Glutamatergic neuron (in vitro differentiated cells): ENCODE measurements around the gene DMRTA2. TPM values are rescaled to one million over a fixed set of nuclear protein-coding genes. Genes with fewer than 3 reads are reported as not detected.

ENCODE experiments used
- DNase-seq: peaks from one replicate; pipeline ENCODE4 v3.0.0; 2022
- H3K27ac Mint-ChIP-seq: one replicate; pipeline ENCODE4 v1.8.0; 2020; ENCODE audit warnings: mild to moderate bottlenecking, mixed read lengths, inconsistent platforms; ENCODE audit not compliant: unreplicated experiment
- H3K27me3 Mint-ChIP-seq: one replicate; pipeline ENCODE4 v1.8.0; 2020; ENCODE audit warnings: mild to moderate bottlenecking, moderate library complexity, mixed read lengths, inconsistent platforms; ENCODE audit not compliant: unreplicated experiment
- H3K36me3 Mint-ChIP-seq: one replicate; pipeline ENCODE4 v1.8.0; 2020; ENCODE audit warnings: mild to moderate bottlenecking, mixed read lengths, inconsistent platforms; ENCODE audit not compliant: unreplicated experiment
- H3K4me1 Mint-ChIP-seq: one replicate; pipeline ENCODE4 v1.8.0; 2020; ENCODE audit warnings: mild to moderate bottlenecking, low read depth, mixed read lengths, inconsistent platforms; ENCODE audit not compliant: unreplicated experiment
- H3K4me3 Mint-ChIP-seq: one replicate; pipeline ENCODE4 v1.8.0; 2020; ENCODE audit warnings: mild to moderate bottlenecking, mixed read lengths, inconsistent platforms; ENCODE audit not compliant: unreplicated experiment
- H3K9me3 Mint-ChIP-seq: one replicate; pipeline ENCODE4 v1.8.0; 2020; ENCODE audit warnings: mild to moderate bottlenecking, moderate library complexity, mixed read lengths, inconsistent platforms; ENCODE audit not compliant: unreplicated experiment
- long read RNA-seq: library from polyadenylated mRNA; unstranded; transcript quantifications from one replicate; pipeline ENCODE4 v2.0.0, GENCODE V29; 2020; ENCODE audit not compliant: unreplicated experiment
- total RNA-seq: library from RNA; stranded (reverse); fragmentation: NEBNext Ultra II Directional; extraction: Animal tissue kit (Norgen Biotek cat#: 25700); gene quantifications from one replicate; pipeline ENCODE4 v1.2.1, GENCODE V29; 2021; ENCODE audit not compliant: unreplicated experiment
- TF ChIP-seq, protein P1 (sequence below): fragments of 200-600 bp; sonication (generic); IDR thresholded peaks from one replicate; pipeline ENCODE4 v1.5.0; 2021; ENCODE audit not compliant: partially characterized antibody, unreplicated experiment

The DMRTA2 gene
- total RNA-seq = 0.42 TPM
- long read RNA-seq = 0 reads

DNA sequence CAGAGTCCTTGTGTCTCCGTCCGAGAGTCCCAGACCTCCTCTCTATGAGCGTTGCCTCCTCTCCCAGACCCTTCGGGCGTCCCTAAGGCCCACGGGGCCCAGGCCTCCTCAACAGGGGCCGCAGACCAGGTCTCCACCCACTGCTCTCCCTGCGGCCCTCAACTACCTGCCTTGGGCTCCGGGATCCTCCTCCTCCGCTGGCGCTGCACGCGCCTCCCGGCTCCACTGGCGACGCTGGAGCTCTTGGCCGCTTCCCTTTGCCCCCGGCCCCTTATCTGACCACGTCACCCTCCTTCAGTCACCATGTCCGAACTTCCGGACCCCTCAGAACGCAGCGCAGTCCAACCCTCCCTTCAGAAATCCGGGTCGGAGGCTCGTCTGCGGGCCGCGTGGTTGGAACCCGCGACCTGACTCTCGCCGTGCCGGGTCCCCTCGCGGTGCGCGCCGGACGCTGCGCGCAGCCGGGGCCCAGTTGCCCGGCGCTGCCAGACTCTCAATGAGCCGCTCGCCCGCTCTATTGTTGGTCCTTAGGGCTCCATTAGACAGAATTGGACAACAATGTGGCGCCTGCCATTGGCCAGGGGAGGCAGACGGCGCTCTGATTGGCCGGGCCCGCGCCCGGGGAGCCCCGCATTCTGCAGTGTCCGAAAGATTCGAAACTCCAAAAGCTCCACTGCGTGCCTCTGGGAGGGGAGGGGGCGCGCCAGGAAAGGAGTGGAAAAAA, at the start of gene DMRTA2:
DMRTA2 (minus strand) TSS at position 498 of the 724 bp plus-strand sequence. CDS start 1,907 bp downstream, outside the sequence.
- TF ChIP-seq, protein P1, sequence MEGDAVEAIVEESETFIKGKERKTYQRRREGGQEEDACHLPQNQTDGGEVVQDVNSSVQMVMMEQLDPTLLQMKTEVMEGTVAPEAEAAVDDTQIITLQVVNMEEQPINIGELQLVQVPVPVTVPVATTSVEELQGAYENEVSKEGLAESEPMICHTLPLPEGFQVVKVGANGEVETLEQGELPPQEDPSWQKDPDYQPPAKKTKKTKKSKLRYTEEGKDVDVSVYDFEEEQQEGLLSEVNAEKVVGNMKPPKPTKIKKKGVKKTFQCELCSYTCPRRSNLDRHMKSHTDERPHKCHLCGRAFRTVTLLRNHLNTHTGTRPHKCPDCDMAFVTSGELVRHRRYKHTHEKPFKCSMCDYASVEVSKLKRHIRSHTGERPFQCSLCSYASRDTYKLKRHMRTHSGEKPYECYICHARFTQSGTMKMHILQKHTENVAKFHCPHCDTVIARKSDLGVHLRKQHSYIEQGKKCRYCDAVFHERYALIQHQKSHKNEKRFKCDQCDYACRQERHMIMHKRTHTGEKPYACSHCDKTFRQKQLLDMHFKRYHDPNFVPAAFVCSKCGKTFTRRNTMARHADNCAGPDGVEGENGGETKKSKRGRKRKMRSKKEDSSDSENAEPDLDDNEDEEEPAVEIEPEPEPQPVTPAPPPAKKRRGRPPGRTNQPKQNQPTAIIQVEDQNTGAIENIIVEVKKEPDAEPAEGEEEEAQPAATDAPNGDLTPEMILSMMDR = no peak
- H3K4me1 Mint-ChIP-seq = peaks cover 20% of the 10 kb centered on the region
- H3K9me3 Mint-ChIP-seq = peaks cover 17% of the 10 kb centered on the region
- H3K27ac Mint-ChIP-seq = peak within 1 kb of the TSS; percentile 14
- peak within 1 kb of the TSS; percentile 88 for H3K4me3 Mint-ChIP-seq
- peak; percentile 68 for DNase-seq
- H3K27me3 Mint-ChIP-seq = peaks cover 51% of the 10 kb centered on the region
- peaks cover 7% of the 10 kb centered on the region for H3K36me3 Mint-ChIP-seq

DNA sequence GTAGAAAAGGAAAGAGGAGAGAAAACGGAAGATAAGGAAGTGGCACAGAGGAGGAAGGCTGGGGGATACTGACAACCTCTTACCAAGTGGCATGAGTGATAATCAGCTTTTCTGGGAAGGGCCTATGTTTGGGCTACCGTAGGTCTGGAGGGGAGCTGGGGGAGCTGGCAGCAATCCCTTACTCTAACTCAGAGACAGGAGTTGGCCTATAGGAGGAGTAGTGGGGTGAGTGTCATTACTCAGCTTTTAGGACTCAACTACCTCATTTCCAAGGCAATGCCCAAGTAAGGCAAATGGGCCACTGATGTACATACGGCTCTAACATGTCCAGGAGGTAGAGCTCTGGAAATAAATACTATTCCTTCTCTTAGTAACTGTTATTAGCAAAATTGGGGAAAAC, 48.7 kb upstream of the DMRTA2 start:
- peaks cover 2% of the 10 kb centered on the region for H3K4me1 Mint-ChIP-seq
- no peak overlapping the region for H3K27ac Mint-ChIP-seq
- DNase-seq = no peak
- TF ChIP-seq, protein P1 = no peak
- no peaks in the 10 kb centered on the region for H3K27me3 Mint-ChIP-seq
- no peak overlapping the region for H3K4me3 Mint-ChIP-seq
- H3K9me3 Mint-ChIP-seq = no peaks in the 10 kb centered on the region
- no peaks in the 10 kb centered on the region for H3K36me3 Mint-ChIP-seq

DNA sequence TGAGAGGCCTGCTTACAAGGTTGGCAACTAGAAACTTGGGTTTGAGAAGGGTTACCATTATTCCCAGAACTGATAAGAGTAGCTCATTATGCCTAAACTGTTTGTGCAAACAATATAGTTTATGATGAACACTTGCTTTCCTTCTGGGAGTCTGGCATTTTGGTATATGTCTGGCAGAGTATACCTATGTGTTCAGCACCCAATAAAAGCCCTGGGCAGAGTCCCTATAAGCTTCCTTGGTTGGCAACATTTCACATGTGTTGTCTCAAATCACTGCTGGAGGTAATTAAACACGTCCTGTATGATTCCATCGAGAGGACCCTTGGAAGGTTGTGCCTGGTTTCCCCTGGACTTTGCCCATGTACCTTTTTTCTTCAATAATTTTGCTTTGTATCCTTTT, 39.7 kb upstream of the DMRTA2 start:
- no peaks in the 10 kb centered on the region for H3K9me3 Mint-ChIP-seq

DNA sequence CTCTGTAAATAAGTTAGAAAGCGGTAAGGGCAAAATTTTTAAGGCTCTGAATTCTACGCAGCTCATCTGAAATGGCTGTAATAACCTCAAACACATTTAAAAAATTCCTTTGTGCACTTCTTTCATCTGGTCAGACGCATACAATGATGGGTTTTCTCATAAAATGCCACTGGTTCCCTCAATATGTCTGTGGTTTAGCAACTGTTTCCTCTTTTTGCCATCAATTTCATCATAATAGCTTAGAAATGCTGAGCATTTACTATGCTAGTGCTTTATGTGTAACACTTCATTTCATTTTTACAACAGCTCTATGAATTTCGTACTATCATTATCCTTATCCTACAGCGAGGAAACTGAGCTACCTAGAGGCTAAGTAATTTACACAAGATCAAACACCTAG, 35.3 kb upstream of the DMRTA2 start:
- Mint-ChIP-seq H3K27ac (no peak overlapping the region), H3K4me1 (no peaks in the 10 kb centered on the region), H3K4me3 (no peak overlapping the region), H3K27me3 (peaks cover 2% of the 10 kb centered on the region), H3K36me3 (no peaks in the 10 kb centered on the region), H3K9me3 (no peaks in the 10 kb centered on the region)
- no peak for DNase-seq
- TF ChIP-seq, protein P1 = no peak

More for the DNA sequence above, 39.7 kb upstream of the DMRTA2 start:
- TF ChIP-seq, protein P1 = no peak
- H3K4me3 Mint-ChIP-seq = no peak overlapping the region
- no peak for DNase-seq
- H3K27me3 Mint-ChIP-seq = peaks cover 2% of the 10 kb centered on the region
- no peaks in the 10 kb centered on the region for H3K4me1 Mint-ChIP-seq
- no peaks in the 10 kb centered on the region for H3K36me3 Mint-ChIP-seq
- H3K27ac Mint-ChIP-seq = no peak overlapping the region

DNA sequence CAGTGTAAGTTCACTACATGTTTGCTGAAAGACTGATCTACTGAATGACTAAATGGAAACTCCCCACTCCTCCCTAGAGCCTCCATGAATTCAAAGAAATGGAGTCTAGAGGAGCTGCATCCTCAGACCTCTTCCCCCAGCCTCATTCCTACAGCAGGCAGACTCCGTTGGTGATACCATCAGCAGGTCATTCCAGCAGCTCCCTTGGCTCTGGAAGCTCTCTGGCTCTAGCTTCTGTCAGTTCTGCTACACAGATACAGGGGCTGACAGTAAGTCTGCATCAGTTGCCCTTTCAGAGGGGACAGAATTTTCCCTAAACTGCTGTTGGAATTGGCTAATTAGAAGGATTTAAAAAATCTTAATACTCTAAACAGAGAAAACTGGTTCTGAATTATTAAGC, 31.7 kb upstream of the DMRTA2 start:
- TF ChIP-seq, protein P1 = no peak
- DNase-seq = no peak
- Mint-ChIP-seq H3K27ac (no peak overlapping the region), H3K9me3 (no peaks in the 10 kb centered on the region), H3K36me3 (no peaks in the 10 kb centered on the region), H3K4me1 (peaks cover 3% of the 10 kb centered on the region), H3K27me3 (no peaks in the 10 kb centered on the region), H3K4me3 (no peak overlapping the region)
